HepG2 (cell line): ENCODE measurements around the gene CNRIP1. TPM values are rescaled to one million over a fixed set of nuclear protein-coding genes. Genes with fewer than 3 reads are reported as not detected.

ENCODE experiments used
- ARID5B ChIP-seq: IDR thresholded peaks from 2 replicates; pipeline ENCODE4 v1.4.0; 2020; ENCODE audit warnings: mild to moderate bottlenecking, missing genetic modification reagents
- BRCA1 ChIP-seq: sonication (generic); formaldehyde crosslinking; IDR thresholded peaks from 2 replicates; pipeline ENCODE4 v1.4.0; 2020; ENCODE audit warnings: missing genetic modification reagents
- DMAP1 ChIP-seq: IDR thresholded peaks from 2 replicates; pipeline ENCODE4 v1.6.1; 2016
- EED ChIP-seq: sonication (generic); formaldehyde crosslinking; IDR thresholded peaks from 2 replicates; pipeline ENCODE4 v1.5.0; 2020; ENCODE audit warnings: mild to moderate bottlenecking, missing genetic modification reagents
- KDM3A ChIP-seq: IDR thresholded peaks from 2 replicates; pipeline ENCODE4 v1.6.1; 2018; ENCODE audit warnings: low read depth, missing compliant biosample characterization
- MAZ ChIP-seq, 2 experiments: sonication (generic) in 1 of 2; formaldehyde crosslinking in 1 of 2; IDR thresholded peaks; 2 replicates each; pipeline versions ENCODE4 v1.5.0 to v1.6.1; 2012 to 2020; ENCODE audit warnings: low read depth in 2 of 2, mild to moderate bottlenecking in 2 of 2, borderline replicate concordance in 1 of 2, improper control_type of control experiment in 1 of 2, low read length in 1 of 2, missing genetic modification reagents in 1 of 2, moderate library complexity in 1 of 2
- NFRKB ChIP-seq: fragments of 450-650 bp; IDR thresholded peaks from 2 replicates; pipeline ENCODE4 v1.6.1; 2017
- NFYB ChIP-seq: sonication (generic); formaldehyde crosslinking; IDR thresholded peaks from 2 replicates; pipeline ENCODE4 v1.4.0; 2020; ENCODE audit warnings: missing genetic modification reagents
- PHF8 ChIP-seq: sonication (generic); formaldehyde crosslinking; IDR thresholded peaks from 2 replicates; pipeline ENCODE4 v1.5.0; 2020; ENCODE audit warnings: missing genetic modification reagents
- YY1 ChIP-seq: IDR thresholded peaks from 2 replicates; pipeline ENCODE4 v1.6.1; 2011; ENCODE audit warnings: low read length, low read depth, moderate library complexity, mild to moderate bottlenecking; ENCODE audit not compliant: insufficient read depth, insufficient replicate concordance
- ZBTB20 ChIP-seq: sonication (generic); formaldehyde crosslinking; IDR thresholded peaks from 2 replicates; pipeline ENCODE4 v1.8.1; 2023; ENCODE audit warnings: missing genetic modification reagents, low read depth, mild to moderate bottlenecking, borderline replicate concordance
- ZC3H13 ChIP-seq: sonication (generic); formaldehyde crosslinking; IDR thresholded peaks from 2 replicates; pipeline ENCODE4 v1.8.1; 2023; ENCODE audit warnings: mild to moderate bottlenecking, missing genetic modification reagents, moderate library complexity
- ZMAT3 ChIP-seq: sonication (generic); formaldehyde crosslinking; conservative IDR thresholded peaks from 2 replicates; pipeline ENCODE4 v1.7.0; 2021; ENCODE audit warnings: missing genetic modification reagents
- ZNF235 ChIP-seq: sonication (generic); formaldehyde crosslinking; IDR thresholded peaks from 2 replicates; pipeline ENCODE4 v1.8.1; 2023; ENCODE audit warnings: mild to moderate bottlenecking, missing genetic modification reagents, borderline replicate concordance
- ZNF263 ChIP-seq: sonication (generic); formaldehyde crosslinking; IDR thresholded peaks from 2 replicates; pipeline ENCODE4 v1.4.0; 2020; ENCODE audit warnings: missing genetic modification reagents
- ZNF350 ChIP-seq: sonication (generic); formaldehyde crosslinking; IDR thresholded peaks from 2 replicates; pipeline ENCODE4 v1.4.0; 2020; ENCODE audit warnings: mild to moderate bottlenecking, low read depth, missing genetic modification reagents, borderline replicate concordance
- ZNF362 ChIP-seq: sonication (generic); formaldehyde crosslinking; IDR thresholded peaks from 2 replicates; pipeline ENCODE4 v1.4.0; 2020; ENCODE audit warnings: missing genetic modification reagents, mild to moderate bottlenecking, borderline replicate concordance
- ZNF563 ChIP-seq: sonication (generic); formaldehyde crosslinking; IDR thresholded peaks from 2 replicates; pipeline ENCODE4 v1.8.0; 2022; ENCODE audit warnings: mild to moderate bottlenecking, moderate library complexity, missing genetic modification reagents
- ZNF619 ChIP-seq: sonication (generic); formaldehyde crosslinking; IDR thresholded peaks from 2 replicates; pipeline ENCODE4 v1.4.0; 2020; ENCODE audit warnings: mild to moderate bottlenecking, missing genetic modification reagents
- ZNF777 ChIP-seq: sonication (generic); formaldehyde crosslinking; IDR thresholded peaks from 2 replicates; pipeline ENCODE4 v1.4.0; 2020; ENCODE audit warnings: missing genetic modification reagents
- polyA plus RNA-seq, 8 experiments: library from polyadenylated mRNA; depleted of rRNA in 3 of 8; stranded (reverse) in 7 of 8; unstranded in 1 of 8; fragments of >200 nt; fragmentation: Illumina TruSeq in 4 of 8; extraction: Trizol in 4 of 8; gene quantifications; 2 replicates each; pipeline versions ENCODE4 v1.2.1 to v1.2.3, GENCODE V29; 2011 to 2016; ENCODE audit warnings: low read depth in 4 of 8, missing spikeins in 1 of 8, mixed read lengths in 1 of 8; ENCODE audit not compliant: insufficient read depth in 1 of 8
- total RNA-seq, 5 experiments: library from RNA; depleted of rRNA; stranded (reverse); fragments of >200 nt; fragmentation: Illumina TruSeq; extraction: Trizol; gene quantifications; 2 replicates each; pipeline ENCODE4 v1.2.3, GENCODE V29; 2016; ENCODE audit warnings: low read depth in 1 of 5
- TF ChIP-seq, protein P1 (sequence below): sonication (generic); formaldehyde crosslinking; IDR thresholded peaks from 2 replicates; pipeline ENCODE4 v1.5.0; 2020; ENCODE audit warnings: mild to moderate bottlenecking, missing genetic modification reagents
- TF ChIP-seq, protein P2 (sequence below): sonication (generic); formaldehyde crosslinking; IDR thresholded peaks from 2 replicates; pipeline ENCODE4 v1.8.0; 2023; ENCODE audit warnings: mild to moderate bottlenecking, missing genetic modification reagents

CNRIP1 gene
- total and polyA plus RNA-seq, 2 of the 13 experiments (the other 11 are each of a cell fraction or from before 2014, with no cell fraction given), result not detected

DNA sequence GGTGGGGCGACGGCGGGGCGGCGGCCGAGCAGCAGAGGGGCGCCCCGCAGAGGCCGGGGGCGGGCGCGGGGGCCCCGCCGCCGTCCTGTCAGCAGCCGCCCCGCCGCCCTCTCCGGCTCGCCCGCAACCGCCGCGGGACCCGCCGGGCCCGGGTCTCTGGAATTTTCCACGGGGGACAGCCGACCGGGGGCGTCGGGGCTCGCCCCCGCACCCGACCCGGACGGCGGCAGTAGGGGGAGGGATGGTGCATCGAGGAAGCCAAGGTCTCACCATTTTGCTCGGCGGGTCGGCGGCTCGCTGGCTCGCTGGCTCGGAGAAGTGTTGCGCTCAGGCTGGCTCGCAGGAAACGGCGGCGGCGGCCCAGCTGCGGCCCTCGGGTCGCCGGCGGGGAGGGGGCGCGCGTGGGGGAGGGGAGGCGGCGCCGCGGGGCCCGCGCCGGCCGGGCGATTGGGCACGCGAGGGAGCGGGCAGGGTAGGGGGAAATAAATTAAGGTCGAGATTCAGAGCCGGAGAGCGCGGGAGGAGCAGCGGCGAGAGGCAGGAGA is 67.8 kb downstream of the CNRIP1 start (continued):
- TF ChIP-seq ZNF350 (CRISPR knock-in tag), result no peak
- no peak for TF ChIP-seq ZNF263 (CRISPR knock-in tag)
- no peak for TF ChIP-seq DMAP1
- TF ChIP-seq YY1, result peak; percentile 53
- 0 out of 2 replicates have a peak, but pooled peaks have one; percentile 19 for TF ChIP-seq ZC3H13
- 0 out of 2 replicates have a peak, but pooled peaks have one; percentile 6 for TF ChIP-seq ZNF235 (CRISPR knock-in tag)
- TF ChIP-seq, protein P1, sequence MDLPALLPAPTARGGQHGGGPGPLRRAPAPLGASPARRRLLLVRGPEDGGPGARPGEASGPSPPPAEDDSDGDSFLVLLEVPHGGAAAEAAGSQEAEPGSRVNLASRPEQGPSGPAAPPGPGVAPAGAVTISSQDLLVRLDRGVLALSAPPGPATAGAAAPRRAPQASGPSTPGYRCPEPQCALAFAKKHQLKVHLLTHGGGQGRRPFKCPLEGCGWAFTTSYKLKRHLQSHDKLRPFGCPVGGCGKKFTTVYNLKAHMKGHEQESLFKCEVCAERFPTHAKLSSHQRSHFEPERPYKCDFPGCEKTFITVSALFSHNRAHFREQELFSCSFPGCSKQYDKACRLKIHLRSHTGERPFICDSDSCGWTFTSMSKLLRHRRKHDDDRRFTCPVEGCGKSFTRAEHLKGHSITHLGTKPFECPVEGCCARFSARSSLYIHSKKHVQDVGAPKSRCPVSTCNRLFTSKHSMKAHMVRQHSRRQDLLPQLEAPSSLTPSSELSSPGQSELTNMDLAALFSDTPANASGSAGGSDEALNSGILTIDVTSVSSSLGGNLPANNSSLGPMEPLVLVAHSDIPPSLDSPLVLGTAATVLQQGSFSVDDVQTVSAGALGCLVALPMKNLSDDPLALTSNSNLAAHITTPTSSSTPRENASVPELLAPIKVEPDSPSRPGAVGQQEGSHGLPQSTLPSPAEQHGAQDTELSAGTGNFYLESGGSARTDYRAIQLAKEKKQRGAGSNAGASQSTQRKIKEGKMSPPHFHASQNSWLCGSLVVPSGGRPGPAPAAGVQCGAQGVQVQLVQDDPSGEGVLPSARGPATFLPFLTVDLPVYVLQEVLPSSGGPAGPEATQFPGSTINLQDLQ (CRISPR knock-in tag), result no peak
- peak; percentile 51; the same call in 1 of the 2 replicates for TF ChIP-seq PHF8 (CRISPR knock-in tag)
- TF ChIP-seq ZNF619 (CRISPR knock-in tag), result no peak
- no peak for TF ChIP-seq BRCA1 (CRISPR knock-in tag)
- TF ChIP-seq, protein P2, sequence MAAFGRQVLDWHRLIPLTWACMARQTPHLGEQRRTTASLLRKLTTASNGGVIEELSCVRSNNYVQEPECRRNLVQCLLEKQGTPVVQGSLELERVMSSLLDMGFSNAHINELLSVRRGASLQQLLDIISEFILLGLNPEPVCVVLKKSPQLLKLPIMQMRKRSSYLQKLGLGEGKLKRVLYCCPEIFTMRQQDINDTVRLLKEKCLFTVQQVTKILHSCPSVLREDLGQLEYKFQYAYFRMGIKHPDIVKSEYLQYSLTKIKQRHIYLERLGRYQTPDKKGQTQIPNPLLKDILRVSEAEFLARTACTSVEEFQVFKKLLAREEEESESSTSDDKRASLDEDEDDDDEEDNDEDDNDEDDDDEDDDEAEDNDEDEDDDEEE (CRISPR knock-in tag), result no peak; the same call in 1 of the 2 replicates
- TF ChIP-seq NFRKB, result no peak
- peak; percentile 10; the same call in 1 of the 2 replicates for TF ChIP-seq ZNF777 (CRISPR knock-in tag)
- TF ChIP-seq KDM3A (CRISPR knock-in tag), result no peak; the same call in 1 of the 2 replicates
- TF ChIP-seq MAZ (IDR thresholded peaks at IDR 0.05; ENCODE audit: borderline replicate concordance, low read depth, low read length), result no peak
- no peak for TF ChIP-seq MAZ (CRISPR knock-in tag; IDR thresholded peaks at IDR 0.05; ENCODE audit: low read depth)
- no peak for TF ChIP-seq NFYB
- no peak for TF ChIP-seq EED
- peak; percentile 22; the same call in 1 of the 2 replicates for TF ChIP-seq ZNF563
- TF ChIP-seq ARID5B (CRISPR knock-in tag), result no peak
- TF ChIP-seq ZMAT3 (CRISPR knock-in tag), result 0 out of 2 replicates have a peak, but pooled peaks have one; percentile 21
- no peak for TF ChIP-seq ZNF362 (CRISPR knock-in tag)
- TF ChIP-seq ZBTB20 (CRISPR knock-in tag), result no peak
